ENCODE data around the gene PTPRM. TPM values are rescaled to one million over a fixed set of nuclear protein-coding genes. Genes with fewer than 3 reads are reported as not detected.

Gene PTPRM
- total RNA-seq, 1 donor from 2014 or later = 11.5 TPM

DNA sequence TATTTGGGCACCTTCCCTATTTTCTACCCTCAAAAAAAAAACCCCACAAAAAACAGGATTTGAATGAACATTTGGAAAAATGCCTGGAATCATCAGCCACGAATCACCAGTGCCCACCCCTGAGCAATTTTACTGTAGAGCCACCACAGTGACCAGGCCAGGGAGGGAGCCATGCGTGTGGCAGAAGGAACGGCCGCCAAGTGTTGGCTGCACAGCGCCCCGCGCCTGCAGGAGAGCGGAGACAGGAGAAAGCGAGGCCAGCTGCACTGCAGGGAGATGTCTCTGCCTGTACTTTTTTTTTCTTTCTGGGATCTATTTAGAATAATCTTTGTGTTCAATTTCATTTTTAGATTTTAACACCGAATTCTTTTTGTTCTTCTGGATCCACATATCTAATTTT lies 772.8 kb downstream of the PTPRM start:
- Mint-ChIP-seq H3K9me3 (no peaks in the 10 kb centered on the region), H3K36me3 (ENCODE audit: low read depth) (no peaks in the 10 kb centered on the region), H3K4me3 (no peak overlapping the region), H3K27me3 (no peaks in the 10 kb centered on the region), H3K27ac (no peak overlapping the region), H3K4me1 (no peaks in the 10 kb centered on the region)
- no peak for DNase-seq
- intact Hi-C loops (cut with micrococcal nuclease) = no loop called here

DNA sequence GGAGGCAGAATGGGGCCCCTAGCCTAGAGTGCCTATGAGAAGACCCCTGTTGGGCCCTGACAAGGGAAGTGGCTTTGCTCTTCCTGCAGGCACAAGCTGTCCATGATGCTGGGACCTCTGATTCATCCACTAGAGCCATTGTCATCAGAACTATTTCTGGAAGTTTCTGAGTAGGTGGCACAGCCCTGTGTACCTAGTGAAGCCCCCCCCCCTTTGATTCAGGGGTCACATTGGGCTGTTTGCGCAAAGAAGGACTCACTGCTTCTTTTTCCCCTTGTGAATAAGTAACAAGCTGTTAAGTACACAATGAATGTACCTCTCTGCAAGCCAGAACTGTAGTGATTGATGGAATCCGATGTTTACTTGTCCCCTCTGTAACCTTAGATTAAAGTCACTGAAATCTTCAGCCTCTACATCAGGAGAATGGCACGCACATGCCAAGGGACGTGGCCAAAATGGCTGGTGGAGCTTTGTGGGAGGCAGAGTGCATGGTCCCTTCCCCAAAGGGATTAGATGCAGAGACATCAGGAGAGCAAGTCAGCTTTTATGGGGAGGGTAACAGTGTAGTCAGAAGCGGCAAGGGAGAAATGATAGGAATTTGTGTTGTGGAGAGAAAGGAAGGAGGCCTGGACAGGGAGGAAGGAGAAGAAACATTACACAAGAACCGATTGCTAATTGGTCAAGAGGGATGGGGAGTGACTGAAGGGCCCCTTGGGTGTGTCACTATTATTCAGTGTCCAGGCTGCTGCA lies 774.5 kb downstream of the PTPRM start:
- no peaks in the 10 kb centered on the region for H3K4me1 Mint-ChIP-seq
- no peaks in the 10 kb centered on the region for H3K36me3 Mint-ChIP-seq (ENCODE audit: low read depth)

DNA sequence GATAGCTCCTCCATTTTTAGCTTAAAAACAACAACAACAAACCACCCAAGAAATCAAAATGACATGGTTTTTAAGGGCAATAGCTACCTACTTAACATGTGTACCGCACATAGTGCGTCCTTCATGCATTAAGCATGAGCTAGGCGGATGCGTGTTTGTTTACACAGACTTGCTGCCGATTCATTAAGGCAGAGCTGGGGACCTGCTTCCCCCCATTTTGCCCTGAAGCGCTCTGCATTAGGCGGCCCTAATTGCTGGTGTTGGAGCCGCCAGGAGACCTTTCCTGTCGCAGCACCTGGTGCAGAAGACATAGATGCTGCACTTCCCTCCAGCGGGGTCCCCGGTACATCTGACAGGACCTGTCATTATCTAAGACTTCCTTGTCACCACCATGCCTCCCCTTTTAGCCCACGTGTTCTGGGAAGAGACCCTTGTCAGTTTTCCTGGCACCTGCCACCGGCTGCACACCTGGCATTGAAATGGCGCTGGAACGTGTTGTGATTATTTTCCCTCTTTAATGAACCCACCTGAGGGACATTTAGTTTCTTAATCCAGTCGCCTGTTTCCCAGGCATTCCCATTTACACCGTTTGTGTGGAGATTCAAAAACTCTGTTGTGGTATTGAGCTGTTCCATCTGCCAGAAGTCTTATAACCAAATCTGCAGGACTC lies 781.1 kb downstream of the PTPRM start:
- DNase-seq = no peak
- Mint-ChIP-seq H3K27ac (no peak overlapping the region), H3K4me3 (no peak overlapping the region), H3K9me3 (no peaks in the 10 kb centered on the region), H3K36me3 (ENCODE audit: low read depth) (no peaks in the 10 kb centered on the region), H3K4me1 (no peaks in the 10 kb centered on the region), H3K27me3 (no peaks in the 10 kb centered on the region)
- intact Hi-C loops (cut with micrococcal nuclease) = no loop called here

More for the DNA sequence above, 774.5 kb downstream of the PTPRM start:
- Mint-ChIP-seq H3K4me3 (no peak overlapping the region), H3K27me3 (no peaks in the 10 kb centered on the region), H3K9me3 (no peaks in the 10 kb centered on the region), H3K27ac (no peak overlapping the region)
- intact Hi-C loops (cut with micrococcal nuclease) = no loop called here
- no peak for DNase-seq

DNA sequence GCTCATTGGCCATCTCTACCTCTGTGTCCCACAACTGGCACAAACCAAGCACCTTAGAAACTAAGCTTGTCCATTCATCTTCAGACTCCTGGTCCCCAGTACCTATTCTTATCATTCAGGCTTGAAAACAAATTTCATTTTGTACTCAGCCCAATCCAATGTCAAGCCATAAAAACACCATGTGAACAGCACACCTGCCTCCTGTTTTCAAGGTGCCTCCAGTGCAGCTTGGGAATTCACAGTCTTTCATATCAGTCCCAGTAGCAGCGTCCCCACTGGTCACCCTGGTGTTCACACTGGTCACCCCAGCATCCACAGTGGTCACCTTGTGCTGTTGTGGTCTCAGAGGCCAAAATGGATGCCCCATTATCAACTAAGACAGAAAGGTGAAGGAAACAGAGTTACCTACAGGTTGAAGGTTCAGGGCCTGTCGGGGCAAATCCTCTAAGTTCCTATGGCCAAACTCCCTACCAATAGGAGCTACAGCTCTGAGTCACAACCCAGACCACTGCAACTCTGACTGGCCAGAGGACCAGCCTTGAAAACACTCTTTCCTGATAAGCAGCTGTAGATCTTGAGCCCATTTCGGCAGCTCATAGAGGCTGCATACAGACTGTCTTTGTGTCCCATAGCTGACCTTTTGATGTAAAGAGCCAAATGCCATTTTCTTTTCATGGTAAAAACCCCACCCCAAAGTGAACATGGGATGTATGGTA lies 782.6 kb downstream of the PTPRM start:
- Mint-ChIP-seq H3K36me3 (ENCODE audit: low read depth) (no peaks in the 10 kb centered on the region), H3K27me3 (no peaks in the 10 kb centered on the region), H3K27ac (no peak overlapping the region), H3K4me3 (no peak overlapping the region), H3K4me1 (no peaks in the 10 kb centered on the region), H3K9me3 (no peaks in the 10 kb centered on the region)
- DNase-seq = no peak
- intact Hi-C loops (cut with micrococcal nuclease) = no loop called here

DNA sequence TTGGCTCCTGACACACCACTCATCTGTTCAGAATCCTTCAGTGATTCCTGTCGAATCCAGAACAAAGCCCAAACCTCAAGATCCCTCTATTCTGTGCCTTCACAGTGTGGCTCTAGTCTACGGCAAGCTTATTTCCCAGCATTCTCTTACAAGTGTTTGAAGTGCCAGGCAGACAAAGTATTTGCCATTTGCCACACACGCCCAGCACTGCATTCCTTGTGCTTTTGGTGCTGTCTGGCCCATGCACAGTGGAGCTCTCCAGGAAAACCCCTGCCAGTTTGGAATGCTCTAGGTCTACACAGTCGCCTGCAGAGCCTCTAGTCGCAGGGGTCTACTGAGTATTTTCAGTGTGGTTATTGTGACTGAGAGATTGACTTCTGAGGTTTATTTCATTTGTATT lies 783.5 kb downstream of the PTPRM start:
- no peaks in the 10 kb centered on the region for H3K4me1 Mint-ChIP-seq
- H3K9me3 Mint-ChIP-seq = no peaks in the 10 kb centered on the region
- no peak overlapping the region for H3K4me3 Mint-ChIP-seq
- DNase-seq = no peak
- H3K27ac Mint-ChIP-seq = no peak overlapping the region
- H3K27me3 Mint-ChIP-seq = no peaks in the 10 kb centered on the region
- H3K36me3 Mint-ChIP-seq (ENCODE audit: low read depth) = no peaks in the 10 kb centered on the region
- intact Hi-C loops (cut with micrococcal nuclease) = no loop called here

DNA sequence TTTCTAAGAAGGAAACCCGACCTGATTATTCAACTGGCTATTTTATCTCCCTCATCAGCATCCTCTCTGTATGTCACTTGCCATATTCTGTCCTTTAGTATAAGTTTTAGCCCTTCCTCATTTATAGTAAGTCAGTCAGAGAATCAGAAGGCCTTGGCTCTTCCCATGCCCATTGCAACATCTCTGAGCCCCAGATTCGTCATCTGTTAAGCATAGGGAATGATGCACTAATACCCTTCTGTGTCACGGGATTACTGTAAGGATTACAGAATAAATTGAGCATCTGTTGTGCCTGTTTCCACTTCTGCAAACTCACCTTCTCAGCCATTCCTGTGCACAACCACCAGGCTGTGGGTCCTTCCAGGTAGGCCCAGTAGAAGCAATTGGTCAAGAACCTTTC lies 784.0 kb downstream of the PTPRM start:
- intact Hi-C loops (cut with micrococcal nuclease) = no loop called here
- Mint-ChIP-seq H3K4me3 (no peak overlapping the region), H3K27me3 (no peaks in the 10 kb centered on the region), H3K27ac (no peak overlapping the region), H3K9me3 (no peaks in the 10 kb centered on the region), H3K4me1 (no peaks in the 10 kb centered on the region), H3K36me3 (ENCODE audit: low read depth) (no peaks in the 10 kb centered on the region)
- no peak for DNase-seq

DNA sequence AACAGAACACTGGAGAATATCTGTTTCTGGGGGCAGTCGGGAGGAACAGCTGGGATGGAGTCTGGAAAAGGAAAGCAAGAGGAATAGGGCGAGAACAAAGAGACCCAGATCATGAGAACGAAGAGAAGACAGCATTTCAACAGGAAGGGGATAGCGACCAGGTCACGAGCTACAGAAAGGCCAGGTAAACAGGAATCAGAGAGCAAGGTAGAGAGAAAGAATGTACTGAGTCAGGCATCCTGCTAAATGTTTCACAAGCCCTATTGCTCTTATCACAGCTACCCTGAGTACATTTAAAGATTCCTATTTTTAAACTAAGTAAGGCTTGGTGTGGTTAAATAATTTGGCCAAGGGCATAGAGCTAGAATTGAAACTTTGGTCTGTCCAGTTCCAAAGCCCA lies 787.2 kb downstream of the PTPRM start:
- H3K27ac Mint-ChIP-seq = no peak overlapping the region
- no peaks in the 10 kb centered on the region for H3K36me3 Mint-ChIP-seq (ENCODE audit: low read depth)
- H3K4me1 Mint-ChIP-seq = no peaks in the 10 kb centered on the region
- no peaks in the 10 kb centered on the region for H3K9me3 Mint-ChIP-seq
- H3K27me3 Mint-ChIP-seq = no peaks in the 10 kb centered on the region
- no peak overlapping the region for H3K4me3 Mint-ChIP-seq
- intact Hi-C loops (cut with micrococcal nuclease) = no loop called here
- DNase-seq = no peak

DNA sequence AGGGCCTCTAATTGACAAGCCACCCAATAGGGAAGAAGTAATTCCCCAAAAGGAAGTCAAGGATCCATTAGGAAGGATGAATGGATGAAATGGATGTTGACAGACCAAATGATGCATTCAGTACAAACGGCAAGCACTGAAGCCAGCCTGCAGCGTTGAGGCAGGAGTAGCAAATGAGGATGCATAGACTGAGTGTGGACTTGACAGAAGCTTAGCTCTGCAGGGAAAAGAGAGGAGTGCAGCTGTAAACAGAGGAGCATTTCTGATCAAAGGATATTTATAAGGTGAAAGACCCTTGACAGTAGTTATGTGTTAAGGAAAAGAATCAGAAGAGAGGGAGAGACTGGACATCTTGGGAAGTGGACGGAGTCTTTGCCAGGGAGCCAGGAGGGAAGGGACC lies 788.9 kb downstream of the PTPRM start:
- no peaks in the 10 kb centered on the region for H3K9me3 Mint-ChIP-seq
- intact Hi-C loops (cut with micrococcal nuclease) = no loop called here
- no peak for DNase-seq
- no peaks in the 10 kb centered on the region for H3K4me1 Mint-ChIP-seq
- no peaks in the 10 kb centered on the region for H3K27me3 Mint-ChIP-seq
- no peak overlapping the region for H3K4me3 Mint-ChIP-seq
- H3K27ac Mint-ChIP-seq = no peak overlapping the region
- no peaks in the 10 kb centered on the region for H3K36me3 Mint-ChIP-seq (ENCODE audit: low read depth)

DNA sequence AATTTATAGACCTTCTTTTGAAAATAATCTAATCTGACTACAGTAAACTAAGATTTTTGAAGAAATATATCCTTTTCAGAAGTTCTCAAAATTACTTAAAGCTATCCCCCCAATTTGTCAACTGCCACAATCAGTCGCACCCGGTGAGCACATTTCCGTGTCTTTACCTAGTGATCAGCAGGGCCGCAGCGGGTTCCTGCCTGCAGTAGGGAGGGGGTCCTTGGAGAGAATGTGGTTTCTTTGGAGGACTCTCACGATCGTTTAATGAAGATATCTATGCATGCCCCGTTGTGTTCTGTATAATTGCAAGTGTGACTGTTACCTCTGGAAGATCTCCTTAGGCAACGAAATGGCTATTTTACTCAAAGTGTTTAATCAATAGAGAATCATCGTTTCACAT lies 790.2 kb downstream of the PTPRM start:
- Mint-ChIP-seq H3K9me3 (no peaks in the 10 kb centered on the region), H3K4me1 (no peaks in the 10 kb centered on the region)

DNA sequence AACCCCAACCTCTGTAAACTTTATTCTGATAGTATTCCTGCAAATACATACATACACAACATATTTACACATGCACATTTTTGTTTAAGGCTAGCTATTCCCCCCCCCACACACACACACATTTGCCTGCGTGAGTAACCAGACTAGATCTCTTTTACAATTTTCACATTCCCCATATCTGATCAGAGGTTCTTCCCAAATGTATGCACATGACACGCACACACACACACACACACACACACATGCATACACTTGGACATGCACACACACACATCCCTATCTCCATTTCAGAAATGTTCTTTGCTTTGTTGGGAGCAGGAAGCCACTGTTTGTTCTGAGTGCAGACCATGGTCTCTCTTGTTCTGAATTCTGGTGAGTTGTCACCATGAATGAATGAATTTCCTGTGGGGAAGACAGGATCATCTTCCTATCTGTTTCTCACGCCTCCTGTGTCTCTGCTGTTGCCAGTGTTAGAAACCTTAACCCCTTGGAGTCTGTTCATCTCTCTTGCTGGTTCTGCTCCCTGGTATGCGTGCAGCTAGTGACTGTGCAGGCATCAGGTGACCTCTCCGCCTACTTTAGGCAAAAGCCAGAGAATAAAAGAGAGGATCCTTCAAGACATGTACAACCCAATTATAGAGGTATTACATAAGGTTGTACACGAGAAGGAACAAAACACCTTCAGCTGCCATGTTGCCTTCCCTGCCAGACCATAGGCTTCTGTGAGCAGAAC lies 791.1 kb downstream of the PTPRM start:
- H3K9me3 Mint-ChIP-seq = no peaks in the 10 kb centered on the region
- DNase-seq = no peak
- H3K27ac Mint-ChIP-seq = no peak overlapping the region
- H3K4me1 Mint-ChIP-seq = no peaks in the 10 kb centered on the region
- intact Hi-C loops (cut with micrococcal nuclease) = no loop called here
- H3K27me3 Mint-ChIP-seq = no peaks in the 10 kb centered on the region
- no peak overlapping the region for H3K4me3 Mint-ChIP-seq
- H3K36me3 Mint-ChIP-seq (ENCODE audit: low read depth) = no peaks in the 10 kb centered on the region

More for the DNA sequence above, 790.2 kb downstream of the PTPRM start:
- DNase-seq = no peak
- Mint-ChIP-seq H3K27me3 (no peaks in the 10 kb centered on the region), H3K4me3 (no peak overlapping the region), H3K36me3 (ENCODE audit: low read depth) (no peaks in the 10 kb centered on the region), H3K27ac (no peak overlapping the region)
- intact Hi-C loops (cut with micrococcal nuclease) = no loop called here

DNA sequence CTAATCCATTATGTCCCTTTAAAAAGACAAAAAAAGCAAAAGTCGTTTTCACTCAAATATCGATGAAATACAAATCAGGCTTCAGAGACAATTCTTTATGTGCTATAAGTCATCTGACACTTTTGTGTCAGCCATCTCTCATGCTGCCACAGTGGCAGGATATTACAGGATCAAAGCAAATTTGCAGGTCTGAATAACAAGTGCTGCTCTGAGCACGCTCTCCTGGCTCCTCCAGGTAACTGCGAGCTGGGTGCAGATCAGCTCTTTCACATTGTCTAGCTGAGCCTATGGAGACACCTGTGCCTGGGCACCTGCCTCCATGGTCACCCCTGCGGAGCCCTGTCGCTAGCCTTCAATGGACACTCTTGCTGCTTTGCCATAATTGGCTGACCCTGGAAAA lies 792.0 kb downstream of the PTPRM start:
- Mint-ChIP-seq H3K27me3 (no peaks in the 10 kb centered on the region), H3K9me3 (no peaks in the 10 kb centered on the region), H3K27ac (no peak overlapping the region), H3K4me3 (no peak overlapping the region), H3K36me3 (ENCODE audit: low read depth) (no peaks in the 10 kb centered on the region), H3K4me1 (no peaks in the 10 kb centered on the region)
- no peak for DNase-seq
- intact Hi-C loops (cut with micrococcal nuclease) = no loop called here

DNA sequence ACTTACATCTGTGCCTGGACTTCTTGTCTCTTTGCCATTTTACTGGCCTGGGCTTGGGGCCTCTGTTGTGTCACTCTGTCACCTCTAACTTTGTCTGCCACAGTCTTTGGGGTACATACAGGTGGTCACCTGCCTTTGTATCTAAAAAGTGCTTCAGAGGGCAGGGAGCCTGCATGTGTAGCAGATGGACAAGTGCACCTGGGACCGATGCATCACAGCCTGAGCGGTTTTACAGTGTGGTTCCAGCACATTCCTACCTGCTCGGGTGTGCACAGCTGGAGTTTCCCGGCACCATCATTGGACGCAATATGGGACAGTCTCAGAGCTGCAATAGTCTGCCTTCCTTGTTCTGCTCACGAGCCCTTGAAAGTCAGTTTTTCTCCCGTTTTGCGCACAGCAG lies 792.4 kb downstream of the PTPRM start:
- H3K4me1 Mint-ChIP-seq = no peaks in the 10 kb centered on the region
- no peaks in the 10 kb centered on the region for H3K36me3 Mint-ChIP-seq (ENCODE audit: low read depth)
- H3K27ac Mint-ChIP-seq = no peak overlapping the region
- H3K9me3 Mint-ChIP-seq = no peaks in the 10 kb centered on the region
- intact Hi-C loops (cut with micrococcal nuclease) = no loop called here
- no peaks in the 10 kb centered on the region for H3K27me3 Mint-ChIP-seq
- no peak for DNase-seq
- H3K4me3 Mint-ChIP-seq = no peak overlapping the region

DNA sequence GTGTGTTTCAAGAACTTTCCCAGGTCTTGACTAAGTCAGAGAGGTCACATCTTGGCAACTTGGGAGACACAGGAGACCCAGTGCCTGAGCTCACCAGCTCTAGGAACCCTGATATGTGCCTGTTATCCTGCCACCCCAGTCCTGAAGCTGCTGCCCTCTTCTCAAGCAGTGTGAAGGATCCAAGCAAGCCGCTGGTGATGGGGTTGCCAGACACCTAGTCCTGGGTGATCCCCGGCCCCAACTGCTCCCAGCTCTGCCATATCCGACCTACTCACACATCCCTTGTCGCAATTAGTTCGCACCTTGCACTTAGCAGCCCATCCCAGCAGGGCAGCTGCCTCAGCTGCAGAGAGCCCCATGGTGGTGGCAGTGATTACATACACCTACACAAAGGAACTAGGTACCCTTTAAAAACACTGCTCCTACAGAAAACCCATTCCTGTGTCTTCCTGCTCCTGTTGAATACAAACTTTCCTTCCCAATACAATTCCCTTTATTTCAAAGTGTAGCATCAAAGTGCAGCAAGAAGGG lies 794.9 kb downstream of the PTPRM start:
- intact Hi-C loops (cut with micrococcal nuclease) = no loop called here
- no peaks in the 10 kb centered on the region for H3K36me3 Mint-ChIP-seq (ENCODE audit: low read depth)

DNA sequence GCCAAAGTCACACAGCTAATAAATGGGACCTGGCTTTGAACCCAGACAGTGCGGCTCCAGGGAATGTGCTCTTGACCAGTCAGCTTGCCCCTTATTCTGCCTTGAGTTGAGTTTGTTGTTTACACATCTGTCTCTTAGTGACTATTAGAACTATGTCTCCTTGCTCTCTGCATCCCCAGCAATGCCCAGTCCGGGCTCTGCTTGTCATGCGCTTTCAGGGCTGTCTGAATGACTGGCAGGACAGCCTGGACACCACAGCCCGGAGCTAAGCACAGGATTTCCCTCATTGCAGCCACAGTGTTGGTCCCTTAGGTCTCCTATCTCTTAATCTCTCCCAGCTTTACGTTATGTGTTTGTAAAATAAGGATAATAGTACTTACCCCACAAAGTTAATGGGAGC lies 795.7 kb downstream of the PTPRM start:
- Mint-ChIP-seq H3K4me1 (no peaks in the 10 kb centered on the region), H3K27me3 (peaks cover 11% of the 10 kb centered on the region)
- intact Hi-C loops (cut with micrococcal nuclease) = no loop called here

More for the DNA sequence above, 794.9 kb downstream of the PTPRM start:
- H3K4me1 Mint-ChIP-seq = no peaks in the 10 kb centered on the region
- peaks cover 8% of the 10 kb centered on the region for H3K27me3 Mint-ChIP-seq
- no peaks in the 10 kb centered on the region for H3K9me3 Mint-ChIP-seq
- H3K27ac Mint-ChIP-seq = no peak overlapping the region
- DNase-seq = no peak
- no peak overlapping the region for H3K4me3 Mint-ChIP-seq

More for the DNA sequence above, 795.7 kb downstream of the PTPRM start:
- Mint-ChIP-seq H3K27ac (no peak overlapping the region), H3K4me3 (no peak overlapping the region), H3K36me3 (ENCODE audit: low read depth) (no peaks in the 10 kb centered on the region), H3K9me3 (no peaks in the 10 kb centered on the region)
- no peak for DNase-seq

All from activated CD4-positive, alpha-beta T cell treated with anti-CD3 and anti-CD28 coated beads, Interleukin-2, amount 10 ng/mL, durations not matched to agents 24 days and 14 days (primary cell).